SK-N-MC (cell line): Measurements from ENCODE around the gene TRIL.

Experiments used
- EZH2 ChIP-seq: fragments of 200-600 bp; sonication (generic); IDR thresholded peaks from one replicate; pipeline ENCODE4 v1.6.1; 2017; ENCODE audit warnings: antibody characterized with exemption
- FOXP2 ChIP-seq: optimal IDR thresholded peaks from 2 replicates; pipeline ENCODE3; 2011; ENCODE audit warnings: mild to moderate bottlenecking, moderate library complexity; ENCODE audit not compliant: insufficient read depth; ENCODE audit errors: extremely low read length, control extremely low read depth
- POLR2AphosphoS5 ChIP-seq: IDR thresholded peaks from 2 replicates; pipeline ENCODE4 v1.6.1; 2012; ENCODE audit warnings: mild to moderate bottlenecking, low read depth, low read length, borderline replicate concordance

DNA sequence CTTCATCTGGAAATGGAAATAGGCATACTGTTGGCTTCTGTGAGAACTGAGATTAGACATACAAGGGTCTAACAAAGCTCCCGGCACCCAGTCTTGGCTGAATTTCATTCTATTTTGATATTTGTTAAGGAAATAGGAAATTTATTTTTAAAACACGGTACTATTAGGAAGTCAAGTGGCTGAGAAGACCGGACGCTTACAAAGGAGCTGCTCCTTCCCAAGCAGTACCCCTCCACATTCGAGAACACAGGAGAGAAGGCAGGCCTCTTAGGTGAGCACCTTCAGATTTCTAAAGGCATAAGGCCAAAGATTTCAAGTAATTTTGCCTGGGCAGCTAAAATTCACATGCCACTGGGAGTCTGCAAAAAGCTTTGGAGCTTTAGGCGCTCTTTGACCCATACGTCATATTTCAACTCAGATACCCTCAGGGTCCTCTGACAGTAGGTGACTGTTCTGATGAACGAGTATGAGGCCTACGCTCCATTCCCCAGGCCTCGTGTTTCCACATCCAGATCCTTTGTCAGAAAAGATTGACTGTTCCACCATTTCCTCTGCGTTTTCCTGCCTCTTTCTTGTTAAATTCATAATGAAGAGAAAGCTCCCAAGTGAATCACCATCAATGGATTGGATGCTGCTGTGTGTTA lies 17.3 kb downstream of the TRIL start:
- no peak for TF ChIP-seq POLR2AphosphoS5
- TF ChIP-seq EZH2: no peak
- no peak for TF ChIP-seq FOXP2
